HepG2 (cell line): ENCODE measurements around the gene HSF2BP. TPM values are rescaled to one million over a fixed set of nuclear protein-coding genes. Genes with fewer than 3 reads are reported as not detected.

Experiments used
- ATAC-seq: fragments of 200-7000 bp; cut with Tn5 transposase; 3 replicates; pipeline ENCODE4 v1.9.1; 2020; ENCODE audit warnings: mild to moderate bottlenecking, moderate library complexity
- BruUV-seq: library from RNA; stranded (reverse); fragments of 400-500 nt; replicated peaks from 2 replicates; lab custom pipeline; 2021; lab: Mats Ljungman, UMichigan
- CTCF ChIA-PET: fragments of 300-600 bp; formaldehyde crosslinking; extraction: SDS; loops from one replicate; lab custom pipeline; 2021; ENCODE audit warnings: low total read pairs, inconsistent platforms, low intra/inter-chr PET ratio; lab: Yijun Ruan, JAX
- POLR2A ChIA-PET: fragments of 350-600 bp; sonication (Branson Sonifier 250); formaldehyde crosslinking; loops from one replicate; lab custom pipeline; 2020; ENCODE audit warnings: antibody characterized with exemption, inconsistent platforms; lab: Yijun Ruan, JAX
- DNase-seq: peaks from one replicate; pipeline ENCODE4 v3.0.0-alpha.2; 2015; ENCODE audit warnings: low spot score
- FAIRE-seq: peaks from 3 replicates; lab custom pipeline; 2011; peaks lifted over from hg19 to GRCh38; lab: Jason Lieb, UNC
- H2AFZ ChIP-seq: one replicate; pipeline ENCODE4 v1.6.1; 2011; ENCODE audit warnings: low read length, inconsistent platforms
- H3K27ac ChIP-seq: fragments of 300-600 bp; 3 replicates; pipeline ENCODE4 v1.8.0; 2011; ENCODE audit warnings: mixed run types, mild to moderate bottlenecking, mixed read lengths, low read length, inconsistent platforms; ENCODE audit not compliant: insufficient read depth; ENCODE audit errors: extremely low read length
- H3K27me3 ChIP-seq, 2 experiments: fragments of 200-600 bp in 1 of 2; 2 replicates in 1 of 2; 3 replicates in 1 of 2; pipeline versions ENCODE4 v1.6.0 to v1.8.0; 2011; ENCODE audit warnings: low read length in 2 of 2, mild to moderate bottlenecking in 2 of 2, moderate library complexity in 2 of 2, inconsistent platforms in 1 of 2; ENCODE audit not compliant: insufficient read depth in 2 of 2, control insufficient read depth in 1 of 2
- H3K36me3 ChIP-seq, 2 experiments: fragments of 200-600 bp in 1 of 2; replicated peaks in 1 of 2; 2 replicates in 1 of 2; 3 replicates in 1 of 2; pipeline versions ENCODE4 v1.5.1 to v1.8.0; 2011; ENCODE audit warnings: low read length in 2 of 2, inconsistent platforms in 1 of 2; ENCODE audit not compliant: insufficient read depth in 2 of 2, control insufficient read depth in 1 of 2
- H3K4me1 ChIP-seq: 2 replicates; pipeline ENCODE4 v1.5.1; 2012; ENCODE audit warnings: low read length, inconsistent platforms; ENCODE audit not compliant: insufficient read depth
- H3K4me2 ChIP-seq: 2 replicates; pipeline ENCODE4 v1.6.0; 2011; ENCODE audit warnings: low read depth, low read length, inconsistent platforms
- H3K4me3 ChIP-seq, 3 experiments: fragments of 200-600 bp in 1 of 3; sonication (generic), shearing (Covaris generic) in 1 of 3; replicated peaks in 1 of 3; 2 replicates each; pipeline ENCODE4 v1.5.1; 2011 to 2016; ENCODE audit warnings: low read length in 3 of 3, inconsistent platforms in 2 of 3, low read depth in 2 of 3, mild to moderate bottlenecking in 2 of 3, control low read depth in 1 of 3, mixed read lengths in 1 of 3; ENCODE audit not compliant: insufficient read depth in 1 of 3
- H3K79me2 ChIP-seq: one replicate; pipeline ENCODE4 v1.6.1; 2011; ENCODE audit warnings: low read length, inconsistent platforms; ENCODE audit not compliant: insufficient read depth
- H3K9ac ChIP-seq: 2 replicates; pipeline ENCODE4 v1.6.0; 2011; ENCODE audit warnings: mild to moderate bottlenecking, low read depth, low read length, inconsistent platforms; ENCODE audit not compliant: insufficient read depth
- H3K9me3 ChIP-seq: 2 replicates; pipeline ENCODE4 v1.5.1; 2012; ENCODE audit warnings: mild to moderate bottlenecking, low read length
- H4K20me1 ChIP-seq: 2 replicates; pipeline ENCODE4 v1.6.0; 2011; ENCODE audit warnings: inconsistent platforms, mild to moderate bottlenecking, low read length, moderate library complexity; ENCODE audit not compliant: insufficient read depth
- KLF6 ChIP-seq: IDR thresholded peaks from 2 replicates; pipeline ENCODE4 v1.8.0; 2016; ENCODE audit warnings: missing biosample characterization, missing genetic modification reagents
- MZF1 ChIP-seq: sonication (generic); formaldehyde crosslinking; IDR thresholded peaks from 2 replicates; pipeline ENCODE4 v1.8.1; 2023; ENCODE audit warnings: mild to moderate bottlenecking, missing genetic modification reagents, borderline replicate concordance
- NFYC ChIP-seq: IDR thresholded peaks from 2 replicates; pipeline ENCODE4 v1.6.1; 2016; ENCODE audit warnings: missing genetic modification reagents, missing compliant biosample characterization
- RCOR2 ChIP-seq: IDR thresholded peaks from 2 replicates; pipeline ENCODE4 v1.6.1; 2016; ENCODE audit warnings: missing biosample characterization, missing genetic modification reagents
- SIN3B ChIP-seq: fragments of 150-350 bp; IDR thresholded peaks from 2 replicates; pipeline ENCODE4 v1.6.1; 2014; ENCODE audit warnings: low read length
- SP1 ChIP-seq, 2 experiments: fragments of 450-650 bp in 1 of 2; sonication (generic) in 1 of 2; formaldehyde crosslinking in 1 of 2; IDR thresholded peaks; 2 replicates each; pipeline versions ENCODE4 v1.4.0 to v1.6.1; 2016 to 2020; ENCODE audit warnings: missing genetic modification reagents in 1 of 2
- SRSF4 ChIP-seq: fragments of 200-400 bp; formaldehyde crosslinking; IDR thresholded peaks from one replicate; pipeline ENCODE4 v1.6.1; 2018; ENCODE audit warnings: mild to moderate bottlenecking, low read depth, low read length, moderate library complexity; ENCODE audit not compliant: poor library complexity, severe bottlenecking
- TOE1 ChIP-seq: sonication (generic); formaldehyde crosslinking; IDR thresholded peaks from 2 replicates; pipeline ENCODE4 v1.4.0; 2020; ENCODE audit warnings: mild to moderate bottlenecking, missing genetic modification reagents
- TRIM24 ChIP-seq: sonication (generic); formaldehyde crosslinking; IDR thresholded peaks from 2 replicates; pipeline ENCODE4 v1.8.0; 2022; ENCODE audit warnings: mild to moderate bottlenecking, missing genetic modification reagents
- ZNF142 ChIP-seq: sonication (generic); formaldehyde crosslinking; IDR thresholded peaks from 2 replicates; pipeline ENCODE4 v1.4.0; 2020; ENCODE audit warnings: missing genetic modification reagents
- ZNF292 ChIP-seq: sonication (generic); formaldehyde crosslinking; IDR thresholded peaks from 2 replicates; pipeline ENCODE4 v1.8.1; 2022; ENCODE audit warnings: mild to moderate bottlenecking, low read depth, missing genetic modification reagents, borderline replicate concordance
- ZSCAN9 ChIP-seq: IDR thresholded peaks from 2 replicates; pipeline ENCODE4 v1.6.1; 2016; ENCODE audit warnings: borderline replicate concordance
- ZXDC ChIP-seq: sonication (generic); formaldehyde crosslinking; IDR thresholded peaks from 2 replicates; pipeline ENCODE4 v1.5.0; 2020; ENCODE audit warnings: mild to moderate bottlenecking, missing genetic modification reagents
- whole genome bisulfite sequencing: methylation state at CpG from one replicate; pipeline ENCODE4 v1.1.6; 2017; ENCODE audit warnings: low lambda C conversion rate; 5-methylcytosine and 5-hydroxymethylcytosine counted together
- in situ Hi-C: cut with HindIII; loops from 2 replicates; pipeline ENCODE4 v1.10.0; 2017; ENCODE audit warnings: low pct_unique_long_range_greater_than_20kb; ENCODE audit not compliant: extremely low pct_ligation_motif_present
- intact Hi-C: fragments of 100-400 bp; cut with micrococcal nuclease; formaldehyde crosslinking; loops from one replicate; pipeline ENCODE4 v1.10.0; 2022; ENCODE audit not compliant: unreplicated experiment
- polyA plus RNA-seq, 8 experiments: library from polyadenylated mRNA; depleted of rRNA in 3 of 8; stranded (reverse) in 7 of 8; unstranded in 1 of 8; fragments of >200 nt; fragmentation: Illumina TruSeq in 4 of 8; extraction: Trizol in 4 of 8; gene quantifications; 2 replicates each; pipeline versions ENCODE4 v1.2.1 to v1.2.3, GENCODE V29; 2011 to 2016; ENCODE audit warnings: low read depth in 4 of 8, missing spikeins in 1 of 8, mixed read lengths in 1 of 8; ENCODE audit not compliant: insufficient read depth in 1 of 8
- total RNA-seq, 5 experiments: library from RNA; depleted of rRNA; stranded (reverse); fragments of >200 nt; fragmentation: Illumina TruSeq; extraction: Trizol; gene quantifications; 2 replicates each; pipeline ENCODE4 v1.2.3, GENCODE V29; 2016; ENCODE audit warnings: low read depth in 1 of 5

The HSF2BP gene
- total and polyA plus RNA-seq, 2 of the 13 experiments (the other 11 are each of a cell fraction or from before 2014, with no cell fraction given) = 0.67 to 2.2 TPM

GRCh38 chr21:43608664-43609063 lies 50.6 kb downstream of the HSF2BP start:
- POLR2A ChIA-PET = interaction anchor here (1.8 kb wide), 1 partner anchor 16 kb away, joined by 12 read pairs; no protein-coding TSS in a partner anchor
- 97% methylated on average over 2 of the region's 2 CpGs for WGBS
- Histone ChIP-seq H3K9me3 (no peaks in the 10 kb centered on the region), H3K79me2 (no peaks in the 10 kb centered on the region), H2AFZ (no peak overlapping the region), H3K27me3 (no peaks in the 10 kb centered on the region), H3K4me2 (no peak overlapping the region), H3K27ac (peak overlapping the region; percentile 93), H3K4me3 (no peak overlapping the region), H3K4me1 (peaks cover 77% of the 10 kb centered on the region), H3K9ac (no peak overlapping the region), H3K36me3 (no peaks in the 10 kb centered on the region)
- intact Hi-C loops (no loop called here), in situ Hi-C loops (no loop called here)
- DNase-seq (no peak), FAIRE-seq (no peak), ATAC-seq (no peak)
- no TSS peak for BruUV-seq
- CTCF ChIA-PET = no interaction called here
- no peak for TF ChIP-seq ZNF292 (CRISPR knock-in tag)
- TF ChIP-seq RCOR2 = no peak
- no peak for TF ChIP-seq TRIM24
- no peak for TF ChIP-seq ZNF142 (CRISPR knock-in tag)
- TF ChIP-seq MZF1 (CRISPR knock-in tag) = no peak
- no peak for TF ChIP-seq KLF6 (CRISPR knock-in tag)
- TF ChIP-seq ZSCAN9 = no peak
- TF ChIP-seq NFYC = no peak
- no peak for TF ChIP-seq TOE1
- TF ChIP-seq SRSF4 = no peak
- TF ChIP-seq SIN3B = no peak
- no peak for TF ChIP-seq SP1 (IDR thresholded peaks at IDR 0.05)
- TF ChIP-seq SP1 (CRISPR knock-in tag; IDR thresholded peaks at IDR 0.05) = no peak
- TF ChIP-seq ZXDC (CRISPR knock-in tag) = no peak
- TF ChIP-seq, all 625 proteins: peak for 0
- H4K20me1 ChIP-seq = no peaks in the 10 kb centered on the region
